Ishikawa (cell line): ENCODE results near the gene PPP1R13B.

Source experiments
- CREB1 ChIP-seq: IDR thresholded peaks from 2 replicates; pipeline ENCODE4 v1.6.1; 2012; ENCODE audit warnings: low read depth
- EGR1 ChIP-seq: IDR thresholded peaks from 2 replicates; pipeline ENCODE4 v1.6.1; 2012
- EP300 ChIP-seq: IDR thresholded peaks from 2 replicates; pipeline ENCODE4 v1.6.1; 2012; ENCODE audit warnings: borderline replicate concordance
- MAX ChIP-seq: IDR thresholded peaks from 2 replicates; pipeline ENCODE4 v1.6.1; 2012
- NFIC ChIP-seq: IDR thresholded peaks from 2 replicates; pipeline ENCODE4 v1.6.1; 2012
- RAD21 ChIP-seq: IDR thresholded peaks from 2 replicates; pipeline ENCODE4 v1.6.1; 2012; ENCODE audit warnings: low read depth
- REST ChIP-seq: IDR thresholded peaks from 2 replicates; pipeline ENCODE4 v1.6.1; 2012; ENCODE audit warnings: low read depth, mild to moderate bottlenecking
- TAF1 ChIP-seq: IDR thresholded peaks from 2 replicates; pipeline ENCODE4 v1.6.1; 2012; ENCODE audit warnings: low read depth, mild to moderate bottlenecking
- USF1 ChIP-seq: IDR thresholded peaks from 2 replicates; pipeline ENCODE4 v1.6.1; 2012

GRCh38 chr14:103712633-103713247 is 134.6 kb downstream of the PPP1R13B start:
- TF ChIP-seq EP300 = no peak
- no peak for TF ChIP-seq TAF1
- no peak for TF ChIP-seq REST
- no peak for TF ChIP-seq USF1
- no peak for TF ChIP-seq RAD21
- no peak for TF ChIP-seq CREB1
- TF ChIP-seq NFIC = no peak
- TF ChIP-seq MAX = no peak
- TF ChIP-seq EGR1 = no peak
